ENCODE measurements around the gene S100A6.
"Not testable (repeated sequence)": the region's sequence is repeated elsewhere in the genome, so short reads cannot be mapped to it uniquely, and the experiment has no call there.

S100A6 gene

DNA sequence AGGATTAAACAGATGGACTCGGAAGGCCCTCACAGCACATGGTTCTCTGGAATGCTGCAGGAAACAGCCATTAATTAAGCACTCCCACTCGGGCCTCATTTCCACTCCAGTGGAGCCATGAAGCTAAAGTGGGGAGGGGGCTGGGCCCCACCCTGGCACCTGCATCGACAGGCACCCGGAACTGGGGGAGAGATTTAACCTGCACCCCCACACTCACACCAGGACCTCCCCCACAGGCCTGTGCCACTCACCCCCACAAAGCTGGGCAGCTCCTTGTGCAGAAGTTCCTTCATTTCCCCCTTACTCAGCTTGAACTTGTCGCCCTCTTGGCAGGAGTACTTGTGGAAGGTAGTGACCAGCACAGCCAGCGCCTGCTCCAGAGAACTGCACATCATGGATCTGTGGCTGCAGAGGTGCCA, 27.7 kb upstream of the S100A6 start:
- no peak for DNase-seq

DNA sequence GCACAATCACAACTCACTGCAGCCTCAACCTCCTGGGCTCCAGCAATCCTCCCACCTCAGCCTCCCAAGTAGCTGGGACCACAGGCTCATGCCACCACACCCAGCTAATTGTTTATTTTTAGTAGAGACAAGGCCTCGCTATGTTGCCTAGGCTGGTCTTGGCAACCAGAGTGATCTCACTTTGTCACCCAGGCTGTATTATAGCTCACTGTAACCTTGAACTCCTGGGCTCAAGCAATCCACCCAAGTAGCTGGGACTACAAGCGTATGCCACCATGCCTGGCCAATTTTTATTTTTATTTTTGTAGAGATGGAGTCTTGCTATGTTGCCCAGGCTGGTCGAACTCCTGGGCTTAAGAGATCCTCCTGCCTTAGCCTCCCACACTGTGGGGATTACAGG, 26.2 kb upstream of the S100A6 start:
- DNase-seq, result not testable (repeated sequence)

DNA sequence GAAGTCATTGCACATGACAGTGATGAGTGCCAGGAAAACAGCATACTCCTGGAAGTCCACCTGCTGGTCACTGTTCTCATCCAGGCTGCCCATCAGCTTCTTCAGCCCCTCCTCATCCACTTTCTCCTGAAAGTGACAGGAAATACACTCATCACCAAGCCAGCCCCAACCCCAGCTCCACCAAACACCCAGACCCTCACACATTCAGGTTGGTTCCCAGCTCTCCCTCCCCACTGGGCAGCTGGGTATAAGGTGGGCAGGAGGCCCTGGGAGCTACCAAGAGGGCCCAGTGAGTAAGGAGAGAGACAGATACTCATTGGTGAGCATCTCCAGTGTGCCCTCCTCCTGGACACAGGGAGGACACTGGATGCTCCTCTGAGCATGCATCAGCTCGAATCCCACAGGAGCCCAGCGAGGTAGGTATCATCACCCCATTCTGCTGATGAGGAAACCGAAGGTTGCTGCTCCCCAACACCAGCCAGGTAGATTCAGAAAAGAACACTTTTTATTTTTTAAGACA, 25.7 kb upstream of the S100A6 start:
- no peak for DNase-seq

DNA sequence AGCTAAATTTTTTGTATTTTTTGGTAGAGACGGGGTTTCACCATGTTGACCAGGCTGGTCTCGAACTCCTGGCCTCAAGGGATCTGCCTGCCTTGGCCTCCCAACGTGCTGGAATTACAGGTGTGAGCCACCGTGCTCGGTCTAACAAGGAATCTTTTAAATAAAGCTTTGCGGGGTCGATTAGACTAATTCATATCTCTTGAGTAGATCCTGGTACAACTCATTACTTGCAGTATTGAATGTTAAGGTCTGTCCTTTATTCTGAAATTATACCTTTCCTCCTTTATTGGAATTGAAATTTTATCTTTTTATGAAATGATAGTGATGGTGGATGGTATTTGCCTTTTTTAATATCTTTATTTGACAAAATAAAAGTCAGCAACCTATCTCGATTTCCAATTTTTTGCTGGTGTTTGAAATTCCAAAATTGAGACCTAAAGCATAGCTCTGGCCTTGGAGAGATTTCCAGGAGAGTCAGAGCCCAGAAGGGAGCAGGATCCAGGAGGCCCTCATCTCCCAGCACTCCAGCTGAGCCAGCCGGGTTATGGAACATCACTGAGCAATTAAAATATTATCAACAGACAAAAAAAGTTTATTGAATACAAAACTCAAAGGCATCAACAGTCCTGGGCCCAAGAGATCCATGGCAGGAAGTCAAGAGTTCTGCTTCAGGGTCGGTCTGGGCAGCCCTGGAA, 25.1 kb upstream of the S100A6 start:
- no peak for DNase-seq

DNA sequence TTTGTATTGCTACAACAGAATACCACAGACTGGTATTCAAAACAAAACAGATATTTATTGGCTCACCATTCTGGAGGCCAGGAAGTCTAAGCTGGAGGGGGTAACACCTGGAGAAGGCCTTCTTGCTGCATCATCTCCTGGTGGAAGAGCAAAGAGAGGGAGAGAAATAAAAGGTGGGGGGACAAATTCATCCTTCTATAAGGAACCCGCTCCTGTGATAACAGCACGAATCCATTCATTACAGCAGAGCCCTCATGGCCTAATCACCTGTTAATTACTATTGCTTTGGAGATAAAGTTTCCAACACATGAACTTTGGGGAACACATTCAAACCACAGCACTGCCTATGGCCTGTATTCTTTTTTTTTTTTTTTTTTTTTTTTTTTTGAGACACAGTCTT, 24.4 kb upstream of the S100A6 start:
- DNase-seq, result no peak

DNA sequence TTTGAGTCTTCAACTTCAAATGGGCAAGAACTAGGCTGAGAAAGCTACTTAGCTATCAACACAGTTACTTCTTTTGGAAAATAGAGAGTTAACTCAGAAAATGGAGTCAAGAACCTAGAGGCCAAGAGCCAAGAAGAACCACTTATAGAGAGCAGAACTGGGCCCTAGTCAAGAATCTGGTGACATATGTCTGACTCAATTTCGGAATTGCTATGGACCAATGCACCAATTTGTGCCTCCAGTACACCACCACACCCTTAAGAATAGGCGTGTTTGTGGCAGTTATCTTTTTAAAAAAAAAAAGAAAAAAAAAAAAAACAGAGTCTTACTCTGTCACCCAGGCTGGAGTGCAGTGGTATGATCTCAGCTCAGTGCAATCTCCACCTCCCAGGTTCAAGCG, 22.1 kb upstream of the S100A6 start:
- DNase-seq, result no peak

DNA sequence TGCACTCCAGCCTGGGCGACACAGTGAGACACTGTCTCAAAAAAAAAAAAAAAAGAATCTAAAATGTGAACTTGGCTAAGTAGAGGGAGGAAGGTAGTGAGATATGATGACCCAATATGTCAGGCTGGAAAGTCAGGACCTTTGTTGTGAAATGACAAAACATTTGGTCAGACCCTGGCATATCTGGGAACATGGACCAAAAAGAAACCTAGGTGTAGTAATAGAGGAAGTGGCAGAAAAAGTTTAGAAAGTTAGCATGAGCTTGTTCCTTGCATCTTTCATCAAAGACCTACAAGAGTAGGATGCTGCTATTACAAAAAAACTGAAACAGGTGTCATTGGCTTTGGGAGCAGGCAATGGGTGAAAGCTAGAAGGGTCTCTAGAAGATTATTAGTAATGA, 20.6 kb upstream of the S100A6 start:
- DNase-seq, result no peak

DNA sequence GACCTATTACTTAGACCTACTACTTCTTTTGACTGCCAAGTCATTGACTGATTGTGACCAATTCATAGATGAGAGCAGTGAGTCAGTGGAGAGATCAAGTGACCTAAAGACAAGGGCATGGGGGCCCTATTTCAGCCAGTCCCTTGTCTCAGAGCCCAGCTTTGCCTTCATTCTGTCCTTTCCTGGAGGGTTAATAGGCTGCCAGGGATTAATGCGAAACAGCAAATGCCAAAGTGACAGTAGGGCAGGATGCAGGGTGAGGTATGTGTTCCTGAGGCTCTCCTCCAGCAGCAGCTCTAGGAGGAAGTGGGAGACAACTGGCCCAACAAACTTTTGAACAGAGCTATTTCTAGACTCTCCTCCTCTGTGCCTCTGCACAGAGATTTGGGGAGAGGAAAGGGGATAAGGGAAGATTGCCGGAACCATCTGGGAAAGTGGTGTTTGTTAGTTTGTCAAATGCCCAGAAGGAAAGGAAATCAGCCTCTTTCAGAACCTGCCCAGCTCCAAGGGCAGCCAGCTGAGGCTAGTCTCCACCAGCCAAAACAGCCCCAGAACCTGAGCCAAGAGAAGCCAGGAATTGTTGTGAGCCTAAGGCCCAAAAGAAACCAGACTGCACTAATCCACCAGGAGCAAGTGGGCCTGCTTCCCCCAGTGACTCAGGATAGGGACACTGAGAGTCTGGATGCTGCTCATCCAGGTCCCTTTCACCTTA, 18.2 kb upstream of the S100A6 start:
- no peak for DNase-seq

DNA sequence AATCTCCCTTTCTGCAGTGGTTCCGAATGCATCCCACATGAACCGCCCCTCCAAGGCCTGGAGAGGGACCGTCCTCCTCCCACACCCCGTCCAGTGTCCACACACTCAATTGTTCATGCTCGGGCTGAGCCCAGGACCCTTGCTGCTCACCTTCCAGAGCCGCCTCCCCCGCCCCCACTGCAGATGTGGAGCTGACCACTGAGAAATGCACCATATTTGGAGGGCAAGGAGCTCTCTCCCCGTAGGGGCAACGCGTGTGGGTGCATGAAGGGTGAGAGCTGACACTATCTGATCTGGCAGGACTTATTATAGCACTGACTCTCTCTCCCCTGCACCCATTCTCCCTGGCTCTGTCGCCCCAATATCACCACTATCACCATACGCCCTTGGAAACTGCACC, 17.3 kb upstream of the S100A6 start:
- no peak for DNase-seq

DNA sequence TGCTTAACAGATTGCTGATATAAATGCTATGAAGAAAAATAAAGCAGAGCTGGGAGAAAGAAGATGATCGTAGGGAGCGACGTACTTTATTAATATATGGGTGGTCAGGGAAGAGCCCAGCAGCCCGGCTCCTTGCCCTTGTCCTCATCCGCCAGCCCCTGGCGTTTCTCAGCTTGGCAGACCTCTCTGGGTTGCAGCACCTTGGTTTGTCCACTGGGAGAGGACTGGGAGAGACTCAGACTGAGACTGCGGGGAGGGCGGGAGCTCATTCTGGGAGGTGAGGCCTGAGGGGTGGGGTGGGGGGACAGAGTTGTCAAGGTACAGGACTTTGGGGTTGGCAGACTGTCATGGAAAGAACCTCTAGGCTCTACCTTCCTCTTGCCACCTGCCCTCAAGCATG, 16.5 kb upstream of the S100A6 start:
- no peak for DNase-seq

DNA sequence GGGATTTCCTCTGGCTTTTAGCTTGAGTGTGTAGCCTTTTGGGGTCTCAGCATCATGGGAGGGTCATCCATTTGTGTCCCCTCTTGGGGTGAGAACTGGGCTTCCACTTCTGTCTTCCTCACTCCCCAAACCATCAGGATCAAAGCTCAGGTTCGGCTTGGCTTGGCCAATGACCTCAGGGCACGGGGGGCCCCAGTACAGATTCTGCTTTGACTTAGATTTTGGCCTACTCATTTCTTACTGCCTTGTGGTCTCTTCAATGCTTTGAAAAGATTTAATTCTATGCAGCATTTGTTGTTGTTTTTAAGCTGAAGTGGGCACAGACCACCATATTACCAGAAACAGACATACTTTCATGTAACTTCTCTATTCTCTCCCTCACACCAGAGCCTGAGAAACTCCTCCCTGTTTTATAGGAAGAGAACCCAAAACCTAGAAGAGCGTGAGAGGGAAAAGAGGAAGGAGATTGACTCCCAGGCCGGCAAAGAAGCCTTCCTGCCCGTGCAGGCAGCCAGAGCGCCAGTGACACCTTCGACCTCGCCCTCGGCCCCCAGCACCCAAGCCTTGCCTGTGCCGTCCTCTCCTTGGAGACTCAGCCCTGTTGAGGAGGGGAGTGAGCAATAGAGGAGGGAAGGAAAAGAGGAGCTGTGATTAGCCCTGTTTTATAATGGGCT, 15.2 kb upstream of the S100A6 start:
- DNase-seq, result no peak

DNA sequence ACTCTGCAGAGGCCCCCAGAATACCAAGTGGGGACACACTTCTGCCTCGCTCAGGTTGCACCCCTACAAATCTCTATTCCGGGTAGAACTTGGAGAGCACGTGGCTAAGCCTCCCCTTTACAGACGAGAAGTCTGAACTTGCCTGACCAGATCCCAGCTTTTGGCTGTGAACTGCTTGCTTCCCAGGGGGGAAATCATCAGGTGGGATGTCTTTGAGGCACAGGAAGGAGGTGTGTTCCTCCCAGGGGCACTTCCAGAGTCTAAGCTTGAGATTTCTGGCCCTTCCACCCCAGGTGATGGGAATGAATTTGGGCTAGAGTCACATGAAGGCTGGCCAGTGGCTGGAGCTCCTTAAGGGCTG, 14.6 kb upstream of the S100A6 start:
- DNase-seq, result no peak

DNA sequence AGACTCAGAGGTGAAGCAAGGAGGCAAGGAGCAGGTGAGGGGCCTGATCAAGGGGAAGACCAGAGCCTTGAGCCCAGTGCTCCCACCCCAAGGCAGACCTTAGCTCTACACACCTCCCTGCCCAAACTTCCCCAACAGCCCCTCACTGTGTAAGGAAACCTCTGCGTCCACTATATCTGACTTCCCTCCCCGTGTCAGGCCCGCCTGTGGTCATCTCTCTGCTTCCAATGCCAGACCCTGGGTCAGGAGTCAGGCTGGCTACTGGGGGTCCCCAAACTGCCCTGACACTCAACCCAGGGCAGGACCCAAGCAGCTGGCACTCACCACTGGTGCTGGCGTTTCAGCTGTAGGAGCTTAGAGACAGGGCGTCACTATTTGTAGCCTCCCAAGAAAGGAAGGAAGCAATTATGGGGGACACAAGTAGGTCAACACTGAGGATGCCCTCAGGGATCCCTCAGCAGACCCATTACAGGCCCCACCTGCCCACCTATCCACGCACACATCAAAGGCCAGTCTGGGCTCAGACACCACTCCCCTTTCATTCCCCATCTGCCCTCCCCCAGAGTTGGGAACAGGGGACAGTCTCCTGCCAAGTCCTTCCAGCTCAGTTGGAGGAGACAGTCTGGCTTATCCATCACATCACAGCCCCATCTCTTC, 14.1 kb upstream of the S100A6 start:
- DNase-seq, result no peak

DNA sequence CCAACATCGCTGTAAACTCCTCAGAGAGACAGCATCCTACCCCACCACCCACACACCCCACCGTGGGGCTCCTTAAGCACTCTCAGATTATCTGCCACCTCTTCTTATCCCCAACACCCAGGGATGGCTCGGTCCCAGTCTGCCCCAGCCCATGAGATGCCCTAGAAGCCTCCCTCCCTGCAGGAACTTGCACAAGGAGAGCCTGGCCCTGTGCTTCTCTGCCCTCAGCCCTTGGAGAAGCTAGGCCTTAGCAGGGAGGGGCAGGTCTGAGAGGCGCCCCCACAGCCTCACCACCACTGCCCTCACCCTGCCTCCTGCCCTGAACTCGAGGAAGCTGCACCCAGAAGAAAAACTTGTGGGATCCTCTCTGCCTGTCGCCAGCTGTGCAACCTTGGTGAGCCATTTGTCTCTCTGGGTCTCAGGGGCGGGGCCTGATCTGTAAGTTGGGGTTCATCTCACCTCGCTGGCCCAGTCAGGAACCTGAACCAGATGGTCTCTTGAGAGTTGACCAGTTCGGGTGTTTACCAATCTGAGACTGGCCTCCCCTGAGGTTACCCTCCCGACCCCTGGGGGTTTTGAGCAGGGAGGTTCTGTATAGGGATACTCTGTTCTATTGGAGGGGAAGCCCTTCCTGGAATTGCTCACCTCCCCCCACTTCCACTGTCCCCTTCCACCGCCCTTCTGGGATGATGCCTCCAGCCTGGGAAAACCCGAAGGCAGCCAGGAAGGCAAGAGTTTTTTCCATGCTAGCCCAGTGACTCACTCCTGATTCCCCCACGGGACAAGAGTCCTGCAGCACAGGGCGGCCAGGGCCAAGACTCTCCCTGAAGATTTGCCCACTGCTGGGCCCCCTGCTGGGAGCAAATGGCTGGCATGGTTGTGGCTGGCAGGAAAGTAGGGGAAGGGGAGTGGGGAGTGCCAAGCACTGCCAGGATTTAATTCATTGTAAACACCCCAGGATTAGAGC, 13.2 kb upstream of the S100A6 start, which contains the start of gene S100A3:
Gene S100A3, minus strand, starts transcription at position 537 of the 967 bp plus-strand sequence. CDS start 773 bp downstream, outside the sequence.
- no peak for DNase-seq

DNA sequence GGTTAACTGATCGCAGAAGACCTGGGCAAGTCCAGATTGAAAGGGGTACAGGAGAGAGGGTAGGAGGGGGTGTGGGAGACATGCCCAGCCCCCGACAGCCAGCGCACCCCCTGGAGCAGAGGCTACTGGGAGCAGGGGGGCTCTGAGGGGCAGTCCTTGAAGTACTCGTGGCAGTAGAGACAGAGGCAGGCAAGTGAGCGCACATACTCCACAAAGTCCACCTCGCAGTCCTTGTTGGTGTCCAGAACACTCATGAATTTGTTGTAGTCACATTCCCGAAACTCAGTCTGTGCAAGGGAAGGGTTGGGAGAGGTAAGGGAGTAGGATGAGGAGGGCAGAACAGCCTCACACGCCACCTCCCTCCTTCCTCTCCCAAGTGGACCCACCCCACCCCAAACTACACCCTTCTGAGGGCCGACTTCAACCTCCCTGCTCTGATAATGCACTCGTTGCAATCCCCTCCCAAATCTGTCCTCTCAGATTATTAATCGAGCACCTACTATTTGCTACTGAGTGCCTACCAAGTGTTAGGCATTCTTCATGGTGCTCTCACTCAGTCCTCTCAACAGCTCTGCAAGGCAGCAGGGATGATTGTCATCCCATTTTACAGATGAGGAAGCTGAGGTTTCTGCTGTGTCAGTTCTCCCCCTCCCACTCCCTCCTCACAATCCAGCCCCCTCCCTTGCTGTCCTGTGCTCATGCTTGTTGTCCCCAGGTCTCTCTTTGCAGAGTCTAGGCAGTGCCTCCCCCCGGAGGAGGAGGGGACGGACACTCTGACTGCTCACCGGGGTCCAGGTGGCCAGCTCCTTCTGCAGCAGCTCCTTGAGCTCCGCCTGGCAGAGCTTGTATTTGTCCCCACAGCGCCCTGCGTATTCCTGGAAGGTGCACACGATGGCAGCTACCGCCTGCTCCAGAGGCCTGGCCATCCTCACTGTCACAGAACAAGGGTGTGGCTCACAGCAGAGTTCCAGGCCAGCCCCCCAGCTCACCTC, 12.1 kb upstream of the S100A6 start:
- no peak for DNase-seq

DNA sequence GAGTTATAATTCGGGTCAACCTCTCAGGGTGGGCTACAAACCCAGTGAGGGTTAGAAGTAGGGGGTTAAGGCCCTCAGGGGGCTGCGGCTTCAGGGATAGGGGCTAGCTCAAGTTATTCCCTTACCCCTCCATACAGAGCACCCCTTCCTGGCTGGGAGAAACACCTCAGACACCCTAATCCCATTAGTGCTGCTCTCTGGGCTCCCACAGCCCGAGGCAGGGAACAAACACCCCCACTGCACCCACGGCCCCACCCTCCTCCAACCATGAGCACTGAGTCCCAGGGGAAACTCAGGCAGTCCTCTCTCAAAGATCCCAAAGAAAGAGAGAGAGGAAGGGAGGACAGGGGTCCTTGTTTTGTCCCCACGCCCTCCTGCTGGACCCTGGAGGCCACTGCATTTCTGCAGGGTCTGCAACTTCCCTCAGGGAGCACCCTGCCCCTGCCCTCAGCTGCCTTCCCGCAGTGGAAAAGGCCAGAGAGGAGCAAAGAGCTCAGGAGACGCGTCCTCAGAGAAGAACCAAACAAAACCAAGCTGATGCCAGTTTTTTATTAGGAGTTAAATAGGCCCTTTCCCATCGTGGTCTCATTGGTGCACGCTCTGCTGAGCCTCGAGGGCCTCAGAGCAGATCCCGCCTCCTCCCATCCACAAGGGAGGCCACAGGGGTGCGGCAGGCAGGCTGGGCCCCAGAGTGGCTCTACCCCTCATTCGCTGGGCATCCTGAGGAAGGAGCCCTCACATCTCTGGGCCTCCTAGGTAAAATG, 11.2 kb upstream of the S100A6 start:
- no peak for DNase-seq

DNA sequence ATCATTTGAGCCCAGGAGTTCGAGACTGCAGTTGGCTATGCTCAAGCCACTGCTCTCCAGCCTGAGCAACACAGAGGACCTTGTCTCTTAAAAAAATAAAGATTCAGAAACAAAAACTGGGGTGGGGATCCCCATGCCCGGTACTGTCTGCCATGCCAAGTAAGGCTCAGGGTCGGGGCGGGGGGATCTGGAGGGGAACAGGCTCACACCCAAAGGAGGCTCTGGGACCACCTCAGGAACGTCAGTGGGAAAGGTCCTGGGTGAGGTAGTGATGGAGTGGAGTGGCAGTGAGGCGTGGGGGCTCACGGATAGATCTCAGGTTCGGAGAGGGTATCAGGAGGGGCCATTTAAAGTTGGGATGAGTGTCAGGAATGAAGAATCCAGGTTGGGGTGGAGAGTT, 10.6 kb upstream of the S100A6 start:
- no peak for DNase-seq

DNA sequence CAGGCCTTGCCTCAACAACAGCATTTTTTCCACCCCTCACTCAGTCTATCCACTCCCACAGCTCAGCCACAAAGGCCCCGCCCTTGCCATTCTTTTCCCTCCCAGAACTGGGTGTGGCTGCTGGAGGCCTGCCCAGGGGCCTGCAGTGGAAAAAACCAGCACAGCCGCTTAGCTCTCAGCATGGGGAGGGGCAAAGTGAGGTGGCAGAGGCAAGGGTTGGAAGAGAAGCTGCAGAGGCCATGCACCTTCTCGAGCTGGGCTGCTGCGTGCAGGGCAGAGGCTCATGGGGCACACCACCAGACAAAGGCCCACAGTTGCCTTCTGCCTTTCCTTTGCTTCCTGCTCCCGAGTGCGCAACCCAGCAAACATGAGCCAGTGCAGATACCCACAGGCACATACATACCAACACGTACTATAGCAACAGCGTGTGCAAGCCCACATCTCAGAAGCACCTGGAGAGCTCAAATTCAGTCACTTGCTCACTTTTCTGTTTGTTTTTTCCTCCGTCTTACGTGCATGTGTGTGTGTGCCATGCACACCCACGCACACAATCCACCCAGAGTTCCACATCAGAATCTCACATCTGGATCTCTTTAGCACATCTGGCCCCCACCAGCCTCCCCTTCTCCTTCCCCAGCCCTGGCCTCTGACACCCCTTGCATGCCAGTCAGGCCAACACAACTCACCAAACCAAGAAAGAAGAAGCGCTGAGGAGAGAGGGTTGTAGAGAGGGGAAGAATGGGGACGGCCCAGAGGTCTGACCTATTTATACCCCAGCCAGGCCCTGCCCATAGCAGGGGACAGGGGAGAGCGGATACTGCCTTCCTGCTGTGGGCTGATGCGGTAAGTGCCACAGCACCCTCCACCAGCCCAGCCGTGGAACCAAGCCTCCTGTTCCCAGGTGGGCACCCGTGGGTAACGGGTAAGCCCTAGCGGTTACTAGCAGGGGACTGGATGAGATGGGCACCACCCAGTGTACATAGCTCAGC, 9.6 kb upstream of the S100A6 start, which contains the start of gene S100A4:
Gene S100A4, minus strand, starts transcription at position 740 of the 989 bp plus-strand sequence. CDS start 1,012 bp downstream, outside the sequence.
- peak; percentile 67 for DNase-seq

Measured in NCI-H774 (cell line).